Measurements from ENCODE around the gene FBXL3. TPM values are rescaled to one million over a fixed set of nuclear protein-coding genes. Genes with fewer than 3 reads are reported as not detected.
"Not testable (repeated sequence)": the region's sequence is repeated elsewhere in the genome, so short reads cannot be mapped to it uniquely, and the experiment has no call there.

The FBXL3 gene
- total and polyA plus RNA-seq, 9 donors = 27.6 to 40.7 (median 35.5) TPM

- no peaks in the 10 kb centered on the region for H3K27me3 ChIP-seq (ENCODE audit: control insufficient read depth, insufficient read depth, low read length)
- H3K9me3 ChIP-seq (replicated peaks; ENCODE audit: control insufficient read depth, low read depth, low read length) = no peaks in the 10 kb centered on the region
- H3K27ac ChIP-seq (ENCODE audit: low read length) = no peak overlapping the region
- peaks cover 41% of the 10 kb centered on the region for H3K36me3 ChIP-seq (ENCODE audit: control insufficient read depth, insufficient read depth, low read length)
- H3K4me1 ChIP-seq (ENCODE audit: control insufficient read depth, insufficient read depth, low read length) = no peaks in the 10 kb centered on the region
- no peak for DNase-seq
- WGBS (ENCODE audit: insufficient coverage) = no CpG with 5 or more reads among the region's 2 CpGs
- no peak overlapping the region for H3K4me3 ChIP-seq (ENCODE audit: low read length)
Observed at GRCh38 chr13:77013853-77014542, 13.0 kb downstream of the FBXL3 start.

- H3K4me3 ChIP-seq (ENCODE audit: low read length); H3K27ac ChIP-seq (ENCODE audit: low read length); H3K4me1 ChIP-seq (ENCODE audit: control insufficient read depth, insufficient read depth, low read length); DNase-seq; H3K27me3 ChIP-seq (ENCODE audit: control insufficient read depth, insufficient read depth, low read length); H3K9me3 ChIP-seq (replicated peaks; ENCODE audit: control insufficient read depth, low read depth, low read length): not testable (repeated sequence)
- H3K36me3 ChIP-seq (ENCODE audit: control insufficient read depth, insufficient read depth, low read length) = peaks cover 46% of the 10 kb centered on the region
- no CpG with 5 or more reads among the region's 5 CpGs for WGBS (ENCODE audit: insufficient coverage)
Observed at GRCh38 chr13:77009719-77010118, 17.2 kb downstream of the FBXL3 start.

GRCh38 chr13:77009011-77009410, 17.9 kb downstream of the FBXL3 start:
- no peaks in the 10 kb centered on the region for H3K27me3 ChIP-seq (ENCODE audit: control insufficient read depth, insufficient read depth, low read length)
- DNase-seq = no peak
- peaks cover 40% of the 10 kb centered on the region for H3K36me3 ChIP-seq (ENCODE audit: control insufficient read depth, insufficient read depth, low read length)
- no CpG with 5 or more reads among the region's 2 CpGs for WGBS (ENCODE audit: insufficient coverage)
- H3K27ac ChIP-seq (ENCODE audit: low read length) = no peak overlapping the region
- no peaks in the 10 kb centered on the region for H3K9me3 ChIP-seq (replicated peaks; ENCODE audit: control insufficient read depth, low read depth, low read length)
- no peaks in the 10 kb centered on the region for H3K4me1 ChIP-seq (ENCODE audit: control insufficient read depth, insufficient read depth, low read length)
- H3K4me3 ChIP-seq (ENCODE audit: low read length) = no peak overlapping the region

- not testable (repeated sequence) for H3K4me1 ChIP-seq (ENCODE audit: control insufficient read depth, insufficient read depth, low read length); H3K9me3 ChIP-seq (replicated peaks; ENCODE audit: control insufficient read depth, low read depth, low read length); H3K27ac ChIP-seq (ENCODE audit: low read length); H3K27me3 ChIP-seq (ENCODE audit: control insufficient read depth, insufficient read depth, low read length); H3K4me3 ChIP-seq (ENCODE audit: low read length); DNase-seq
- no CpG with 5 or more reads among the region's 4 CpGs for WGBS (ENCODE audit: insufficient coverage)
- H3K36me3 ChIP-seq (ENCODE audit: control insufficient read depth, insufficient read depth, low read length) = peaks cover 34% of the 10 kb centered on the region
Observed at GRCh38 chr13:77008337-77008736, 18.6 kb downstream of the FBXL3 start.

- H3K27ac ChIP-seq (ENCODE audit: low read length) = no peak overlapping the region
- no peaks in the 10 kb centered on the region for H3K4me1 ChIP-seq (ENCODE audit: control insufficient read depth, insufficient read depth, low read length)
- H3K4me3 ChIP-seq (ENCODE audit: low read length) = no peak overlapping the region
- H3K9me3 ChIP-seq (replicated peaks; ENCODE audit: control insufficient read depth, low read depth, low read length) = no peaks in the 10 kb centered on the region
- H3K36me3 ChIP-seq (ENCODE audit: control insufficient read depth, insufficient read depth, low read length) = peaks cover 25% of the 10 kb centered on the region
- no peaks in the 10 kb centered on the region for H3K27me3 ChIP-seq (ENCODE audit: control insufficient read depth, insufficient read depth, low read length)
- WGBS (ENCODE audit: insufficient coverage) = 68% methylated on average over 4 of the region's 7 CpGs
- DNase-seq = peak; percentile 53
Observed at GRCh38 chr13:77002590-77003190, 24.3 kb downstream of the FBXL3 start.

GRCh38 chr13:77001963-77002587, 24.9 kb downstream of the FBXL3 start:
- no peak for DNase-seq

GRCh38 chr13:77001540-77001939, 25.4 kb downstream of the FBXL3 start:
- WGBS (ENCODE audit: insufficient coverage) = 45% methylated on average over 2 of the region's 4 CpGs
- Histone ChIP-seq H3K36me3 (ENCODE audit: control insufficient read depth, insufficient read depth, low read length) (peaks cover 18% of the 10 kb centered on the region), H3K27ac (ENCODE audit: low read length) (no peak overlapping the region)

More at GRCh38 chr13:77001963-77002587, 24.9 kb downstream of the FBXL3 start:
- H3K4me3 ChIP-seq (ENCODE audit: low read length) = no peak overlapping the region
- H3K9me3 ChIP-seq (replicated peaks; ENCODE audit: control insufficient read depth, low read depth, low read length) = no peaks in the 10 kb centered on the region
- 56% methylated on average over 2 of the region's 4 CpGs for WGBS (ENCODE audit: insufficient coverage)
- no peaks in the 10 kb centered on the region for H3K4me1 ChIP-seq (ENCODE audit: control insufficient read depth, insufficient read depth, low read length)
- no peak overlapping the region for H3K27ac ChIP-seq (ENCODE audit: low read length)
- no peaks in the 10 kb centered on the region for H3K27me3 ChIP-seq (ENCODE audit: control insufficient read depth, insufficient read depth, low read length)
- peaks cover 20% of the 10 kb centered on the region for H3K36me3 ChIP-seq (ENCODE audit: control insufficient read depth, insufficient read depth, low read length)

GRCh38 chr13:77000475-77000874, 26.5 kb downstream of the FBXL3 start:
- Histone ChIP-seq H3K9me3 (replicated peaks; ENCODE audit: control insufficient read depth, low read depth, low read length) (no peaks in the 10 kb centered on the region), H3K4me3 (ENCODE audit: low read length) (no peak overlapping the region), H3K27me3 (ENCODE audit: control insufficient read depth, insufficient read depth, low read length) (no peaks in the 10 kb centered on the region), H3K4me1 (ENCODE audit: control insufficient read depth, insufficient read depth, low read length) (no peaks in the 10 kb centered on the region), H3K36me3 (ENCODE audit: control insufficient read depth, insufficient read depth, low read length) (peaks cover 21% of the 10 kb centered on the region), H3K27ac (ENCODE audit: low read length) (no peak overlapping the region)
- WGBS (ENCODE audit: insufficient coverage) = no CpG with 5 or more reads among the region's 1 CpG
- no peak for DNase-seq

More at GRCh38 chr13:77001540-77001939, 25.4 kb downstream of the FBXL3 start:
- no peaks in the 10 kb centered on the region for H3K27me3 ChIP-seq (ENCODE audit: control insufficient read depth, insufficient read depth, low read length)
- H3K4me3 ChIP-seq (ENCODE audit: low read length) = no peak overlapping the region
- no peak for DNase-seq
- H3K4me1 ChIP-seq (ENCODE audit: control insufficient read depth, insufficient read depth, low read length) = no peaks in the 10 kb centered on the region
- H3K9me3 ChIP-seq (replicated peaks; ENCODE audit: control insufficient read depth, low read depth, low read length) = no peaks in the 10 kb centered on the region

- 88% methylated on average over 2 of the region's 3 CpGs for WGBS (ENCODE audit: insufficient coverage)
- peaks cover 7% of the 10 kb centered on the region for H3K36me3 ChIP-seq (ENCODE audit: control insufficient read depth, insufficient read depth, low read length)
Observed at GRCh38 chr13:76994281-76994680, 32.7 kb downstream of the FBXL3 start.

GRCh38 chr13:76993473-76993872, 33.5 kb downstream of the FBXL3 start:
- H3K27me3 ChIP-seq (ENCODE audit: control insufficient read depth, insufficient read depth, low read length) = no peaks in the 10 kb centered on the region
- no peaks in the 10 kb centered on the region for H3K9me3 ChIP-seq (replicated peaks; ENCODE audit: control insufficient read depth, low read depth, low read length)
- no peak overlapping the region for H3K4me3 ChIP-seq (ENCODE audit: low read length)
- peaks cover 4% of the 10 kb centered on the region for H3K36me3 ChIP-seq (ENCODE audit: control insufficient read depth, insufficient read depth, low read length)
- peaks cover 11% of the 10 kb centered on the region for H3K4me1 ChIP-seq (ENCODE audit: control insufficient read depth, insufficient read depth, low read length)
- DNase-seq = no peak
- H3K27ac ChIP-seq (ENCODE audit: low read length) = no peak overlapping the region
- WGBS (ENCODE audit: insufficient coverage) = no CpG with 5 or more reads among the region's 5 CpGs

More at GRCh38 chr13:76994281-76994680, 32.7 kb downstream of the FBXL3 start:
- Histone ChIP-seq H3K27me3 (ENCODE audit: control insufficient read depth, insufficient read depth, low read length) (no peaks in the 10 kb centered on the region), H3K4me1 (ENCODE audit: control insufficient read depth, insufficient read depth, low read length) (peaks cover 11% of the 10 kb centered on the region), H3K9me3 (replicated peaks; ENCODE audit: control insufficient read depth, low read depth, low read length) (no peaks in the 10 kb centered on the region), H3K4me3 (ENCODE audit: low read length) (no peak overlapping the region), H3K27ac (ENCODE audit: low read length) (no peak overlapping the region)
- no peak for DNase-seq

Data from muscle of leg (tissue), 11 donors.